Astrocyte (in vitro differentiated cells and primary cell): ENCODE data around the gene ZHX3. TPM values are rescaled to one million over a fixed set of nuclear protein-coding genes. Genes with fewer than 3 reads are reported as not detected.

Experiments used
- DNase-seq: peaks from one replicate; pipeline ENCODE4 v3.0.0-alpha.2; 2010; ENCODE audit warnings: low read depth
- FAIRE-seq: peaks from 2 replicates; lab custom pipeline; 2011; peaks lifted over from hg19 to GRCh38; lab: Jason Lieb, UNC
- H2AFZ ChIP-seq: 2 replicates; pipeline ENCODE4 v1.6.0; 2012; ENCODE audit warnings: low read depth, low read length, inconsistent platforms
- H3K27ac ChIP-seq: 2 replicates; pipeline ENCODE4 v1.5.1; 2011; ENCODE audit warnings: low read depth, low read length, inconsistent platforms
- H3K27me3 ChIP-seq: 2 replicates; pipeline ENCODE4 v1.6.0; 2011; ENCODE audit warnings: low read length, inconsistent platforms; ENCODE audit not compliant: insufficient read depth
- H3K36me3 ChIP-seq: 2 replicates; pipeline ENCODE4 v1.5.1; 2011; ENCODE audit warnings: low read length, inconsistent platforms; ENCODE audit not compliant: insufficient read depth
- H3K4me1 ChIP-seq: 2 replicates; pipeline ENCODE4 v1.5.1; 2011; ENCODE audit warnings: low read length, inconsistent platforms; ENCODE audit not compliant: insufficient read depth
- H3K4me2 ChIP-seq: 2 replicates; pipeline ENCODE4 v1.6.0; 2012; ENCODE audit warnings: low read length, inconsistent platforms
- H3K4me3 ChIP-seq: 2 replicates; pipeline ENCODE4 v1.5.1; 2011; ENCODE audit warnings: low read depth, mild to moderate bottlenecking, low read length, inconsistent platforms; ENCODE audit not compliant: insufficient read depth
- H3K79me2 ChIP-seq: 2 replicates; pipeline ENCODE4 v1.6.0; 2012; ENCODE audit warnings: mild to moderate bottlenecking, low read length, inconsistent platforms; ENCODE audit not compliant: insufficient read depth
- H3K9ac ChIP-seq: 2 replicates; pipeline ENCODE4 v1.6.0; 2012; ENCODE audit warnings: mild to moderate bottlenecking, low read length, inconsistent platforms
- H3K9me3 ChIP-seq: 2 replicates; pipeline ENCODE4 v1.5.1; 2012; ENCODE audit warnings: low read depth, mild to moderate bottlenecking, low read length, inconsistent platforms; ENCODE audit not compliant: insufficient read depth
- H4K20me1 ChIP-seq: 2 replicates; pipeline ENCODE4 v1.6.0; 2012; ENCODE audit warnings: low read length, inconsistent platforms; ENCODE audit not compliant: insufficient read depth
- H3K27ac Mint-ChIP-seq: one replicate; pipeline ENCODE4 v1.8.0; 2021; ENCODE audit warnings: mild to moderate bottlenecking, mixed read lengths; ENCODE audit not compliant: unreplicated experiment
- H3K27me3 Mint-ChIP-seq: one replicate; pipeline ENCODE4 v1.8.0; 2021; ENCODE audit warnings: low read depth, mixed read lengths; ENCODE audit not compliant: unreplicated experiment
- H3K36me3 Mint-ChIP-seq: one replicate; pipeline ENCODE4 v1.8.0; 2021; ENCODE audit warnings: low read depth, mixed read lengths; ENCODE audit not compliant: unreplicated experiment
- H3K4me1 Mint-ChIP-seq: one replicate; pipeline ENCODE4 v1.8.0; 2021; ENCODE audit warnings: low read depth, mixed read lengths; ENCODE audit not compliant: unreplicated experiment
- H3K4me3 Mint-ChIP-seq: one replicate; pipeline ENCODE4 v1.8.0; 2021; ENCODE audit warnings: mild to moderate bottlenecking, moderate library complexity, mixed read lengths; ENCODE audit not compliant: unreplicated experiment
- H3K9me3 Mint-ChIP-seq: one replicate; pipeline ENCODE4 v1.8.0; 2021; ENCODE audit warnings: mild to moderate bottlenecking, mixed read lengths; ENCODE audit not compliant: unreplicated experiment
- EZH2 ChIP-seq: IDR thresholded peaks from 2 replicates; pipeline ENCODE4 v1.6.1; 2012; ENCODE audit warnings: mild to moderate bottlenecking, low read length, inconsistent platforms; ENCODE audit not compliant: insufficient read depth
- total RNA-seq: library from RNA; stranded (reverse); gene quantifications from 2 replicates; pipeline ENCODE4 v1.2.1, GENCODE V29; 2021
- TF ChIP-seq, protein P1 (sequence below): IDR thresholded peaks from 2 replicates; pipeline ENCODE4 v1.5.1; 2011; ENCODE audit warnings: low read depth, mild to moderate bottlenecking, inconsistent platforms, low read length, moderate library complexity; ENCODE audit not compliant: insufficient read depth

The ZHX3 gene
- total RNA-seq, 1 donor from 2014 or later = 41.6 TPM

DNA sequence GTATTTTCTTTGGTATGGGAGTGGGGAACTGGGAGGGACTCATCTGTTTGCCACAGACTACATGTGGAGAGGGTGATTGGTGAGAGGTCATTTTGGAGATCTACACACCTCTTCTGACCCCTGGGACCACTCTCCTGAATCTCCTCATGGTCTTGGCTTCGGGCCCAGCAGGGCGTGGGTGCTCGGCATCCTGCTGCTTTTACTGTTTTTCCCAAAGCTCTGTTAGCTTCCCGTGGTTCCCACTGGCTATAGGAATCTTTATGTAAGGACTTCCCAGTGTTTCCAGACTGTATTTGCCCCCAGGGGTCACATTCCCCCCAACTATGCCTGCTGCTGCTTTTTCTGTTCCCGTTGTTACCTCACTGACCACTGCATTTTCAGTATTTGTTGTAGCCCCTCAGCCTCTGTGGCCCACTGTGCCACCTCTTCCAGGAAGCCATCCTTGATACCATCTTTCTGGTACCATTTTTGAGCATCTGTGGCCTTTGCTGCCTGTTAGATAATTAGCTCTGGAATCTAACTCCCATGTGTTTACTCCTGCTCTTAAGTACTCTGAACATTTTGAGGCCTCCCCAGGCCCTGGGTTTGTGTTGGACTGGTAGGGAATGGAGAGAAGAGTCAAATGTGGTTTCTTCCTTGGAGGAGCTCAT is 165.3 kb downstream of the ZHX3 start:
- Histone ChIP-seq H3K9me3 (no peaks in the 10 kb centered on the region), H4K20me1 (peaks cover 100% of the 10 kb centered on the region), H2AFZ (no peak overlapping the region), H3K4me3 (no peak overlapping the region), H3K9ac (no peak overlapping the region), H3K4me2 (no peak overlapping the region), H3K79me2 (peaks cover 100% of the 10 kb centered on the region), H3K4me1 (peaks cover 11% of the 10 kb centered on the region), H3K27me3 (no peaks in the 10 kb centered on the region), H3K27ac (no peak overlapping the region), H3K36me3 (no peaks in the 10 kb centered on the region)
- Mint-ChIP-seq H3K4me3 (no peak overlapping the region), H3K9me3 (peaks cover 3% of the 10 kb centered on the region), H3K27ac (peak overlapping the region; percentile 67), H3K4me1 (peaks cover 26% of the 10 kb centered on the region), H3K27me3 (no peaks in the 10 kb centered on the region), H3K36me3 (peaks cover 12% of the 10 kb centered on the region)
- no peak for TF ChIP-seq EZH2
- TF ChIP-seq, protein P1, sequence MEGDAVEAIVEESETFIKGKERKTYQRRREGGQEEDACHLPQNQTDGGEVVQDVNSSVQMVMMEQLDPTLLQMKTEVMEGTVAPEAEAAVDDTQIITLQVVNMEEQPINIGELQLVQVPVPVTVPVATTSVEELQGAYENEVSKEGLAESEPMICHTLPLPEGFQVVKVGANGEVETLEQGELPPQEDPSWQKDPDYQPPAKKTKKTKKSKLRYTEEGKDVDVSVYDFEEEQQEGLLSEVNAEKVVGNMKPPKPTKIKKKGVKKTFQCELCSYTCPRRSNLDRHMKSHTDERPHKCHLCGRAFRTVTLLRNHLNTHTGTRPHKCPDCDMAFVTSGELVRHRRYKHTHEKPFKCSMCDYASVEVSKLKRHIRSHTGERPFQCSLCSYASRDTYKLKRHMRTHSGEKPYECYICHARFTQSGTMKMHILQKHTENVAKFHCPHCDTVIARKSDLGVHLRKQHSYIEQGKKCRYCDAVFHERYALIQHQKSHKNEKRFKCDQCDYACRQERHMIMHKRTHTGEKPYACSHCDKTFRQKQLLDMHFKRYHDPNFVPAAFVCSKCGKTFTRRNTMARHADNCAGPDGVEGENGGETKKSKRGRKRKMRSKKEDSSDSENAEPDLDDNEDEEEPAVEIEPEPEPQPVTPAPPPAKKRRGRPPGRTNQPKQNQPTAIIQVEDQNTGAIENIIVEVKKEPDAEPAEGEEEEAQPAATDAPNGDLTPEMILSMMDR = no peak
- no peak for DNase-seq
- FAIRE-seq = no peak

- no peak overlapping the region for H3K4me2 ChIP-seq
- H3K27ac ChIP-seq = no peak overlapping the region
- H3K27ac Mint-ChIP-seq = no peak overlapping the region
- H3K4me1 ChIP-seq = peaks cover 11% of the 10 kb centered on the region
- H3K4me1 Mint-ChIP-seq = peaks cover 19% of the 10 kb centered on the region
- H3K4me3 ChIP-seq = no peak overlapping the region
- no peak overlapping the region for H3K9ac ChIP-seq
- TF ChIP-seq, protein P1 = no peak
- TF ChIP-seq EZH2 = no peak
- no peaks in the 10 kb centered on the region for H3K27me3 Mint-ChIP-seq
- peaks cover 3% of the 10 kb centered on the region for H3K9me3 Mint-ChIP-seq
- no peak overlapping the region for H2AFZ ChIP-seq
- no peaks in the 10 kb centered on the region for H3K27me3 ChIP-seq
- H3K9me3 ChIP-seq = no peaks in the 10 kb centered on the region
- H3K79me2 ChIP-seq = peaks cover 100% of the 10 kb centered on the region
- H3K4me3 Mint-ChIP-seq = peak overlapping the region; percentile 57
- H3K36me3 Mint-ChIP-seq = peaks cover 9% of the 10 kb centered on the region
- peaks cover 100% of the 10 kb centered on the region for H4K20me1 ChIP-seq
- DNase-seq = no peak
- FAIRE-seq = no peak
- H3K36me3 ChIP-seq = no peaks in the 10 kb centered on the region
Measured at GRCh38 chr20:41151134-41151869, 166.2 kb downstream of the ZHX3 start.
